RPMI8226 (cell line): Measurements from ENCODE around the gene C11orf58.

Source experiments
- DNase-seq: peaks from one replicate; pipeline ENCODE4 v3.0.0-alpha.2; 2015

The C11orf58 gene

DNA sequence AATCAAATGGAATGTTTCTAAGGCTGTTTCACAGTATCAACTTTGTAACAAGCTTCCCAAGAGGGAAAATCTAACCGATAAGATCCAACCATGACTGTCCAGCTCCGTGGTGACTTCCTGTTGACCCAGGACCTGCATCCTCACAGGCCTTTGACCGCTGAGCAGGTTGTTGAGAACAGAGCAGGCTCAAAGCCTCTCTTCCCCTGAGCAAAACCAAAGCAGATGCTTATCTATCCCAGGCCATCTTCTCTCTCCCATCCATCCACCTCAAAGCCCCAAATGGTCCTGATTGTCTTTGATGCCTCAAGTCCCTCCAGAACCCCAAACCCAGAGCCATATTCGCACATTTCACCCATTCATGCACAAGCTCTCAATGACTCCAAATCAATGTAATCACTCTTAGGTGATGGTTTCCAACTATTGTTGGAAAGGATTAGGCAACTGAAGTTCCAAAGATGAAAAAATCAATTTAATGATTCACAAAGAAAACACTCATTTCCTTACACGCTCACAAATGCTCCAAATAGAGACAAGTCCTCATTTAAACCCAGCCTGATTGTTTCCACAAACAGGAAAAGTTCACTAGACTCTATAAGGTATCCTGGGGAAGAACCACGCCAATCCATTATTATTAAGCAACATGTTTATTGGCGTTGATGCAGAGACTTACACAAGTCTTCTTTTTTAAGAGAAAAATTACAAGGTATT lies 48.7 kb downstream of the C11orf58 start:
- no peak for DNase-seq

DNA sequence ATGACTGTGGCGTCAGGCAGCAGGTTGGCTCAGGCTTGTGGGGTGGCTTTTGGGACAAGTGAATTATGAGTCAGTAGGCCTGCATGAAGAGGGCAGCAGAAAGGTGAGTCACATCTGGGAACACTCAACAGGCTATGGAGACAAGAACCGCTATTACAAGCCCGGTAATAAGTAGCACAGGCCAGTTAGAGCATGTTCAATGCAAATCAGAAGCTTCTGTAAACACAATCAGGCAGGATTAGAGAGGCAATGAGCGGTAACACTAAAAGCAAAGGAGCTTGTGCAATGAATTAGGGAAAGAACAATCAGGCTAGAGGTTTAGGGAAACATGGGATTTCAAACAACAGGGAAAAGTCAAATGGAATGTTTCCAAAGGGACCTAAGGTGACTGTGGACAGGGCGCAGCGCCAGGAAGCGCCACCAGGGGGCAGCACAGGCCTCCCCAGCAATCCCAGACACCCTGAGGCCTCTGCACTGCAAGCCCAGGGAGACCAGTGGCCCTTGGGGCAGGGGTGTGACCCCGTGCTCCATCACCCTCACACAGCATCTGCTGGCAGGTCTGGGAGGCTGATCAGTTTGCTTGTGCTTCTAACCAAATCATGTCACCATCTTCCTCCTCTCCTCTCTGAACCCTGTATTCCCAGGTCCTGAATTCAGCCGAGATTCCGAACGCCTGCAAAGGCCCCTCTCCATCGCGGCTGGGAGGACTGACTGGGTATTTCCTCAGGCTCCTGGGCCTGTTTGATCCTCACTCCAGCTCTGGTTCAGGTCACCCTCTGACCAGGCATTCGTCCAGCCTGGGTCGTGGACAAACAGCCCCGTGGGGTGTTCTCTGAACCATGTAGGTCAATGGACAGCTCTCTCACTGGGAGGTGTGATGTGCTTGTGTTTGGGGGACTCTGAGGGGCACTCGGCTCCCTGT lies 50.0 kb downstream of the C11orf58 start:
- DNase-seq: peak; percentile 46

DNA sequence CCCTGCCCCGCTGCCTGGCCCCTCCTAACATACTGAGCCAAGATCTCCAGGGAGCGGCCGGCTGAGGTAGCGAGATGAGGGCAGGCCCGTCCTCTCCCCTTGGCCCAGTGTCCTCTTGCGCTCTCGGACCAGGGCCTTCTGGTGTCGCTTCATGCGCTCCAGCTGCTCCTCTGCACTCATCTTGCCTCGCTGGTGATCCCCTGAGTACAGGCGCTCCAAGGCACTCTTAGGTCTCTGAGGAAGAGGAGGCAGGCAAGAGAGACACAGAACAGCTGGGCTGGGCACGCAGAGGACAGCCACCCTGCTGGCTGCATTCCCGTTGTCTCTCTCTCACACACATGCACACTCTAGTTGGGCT lies 50.6 kb downstream of the C11orf58 start:
- no peak for DNase-seq

DNA sequence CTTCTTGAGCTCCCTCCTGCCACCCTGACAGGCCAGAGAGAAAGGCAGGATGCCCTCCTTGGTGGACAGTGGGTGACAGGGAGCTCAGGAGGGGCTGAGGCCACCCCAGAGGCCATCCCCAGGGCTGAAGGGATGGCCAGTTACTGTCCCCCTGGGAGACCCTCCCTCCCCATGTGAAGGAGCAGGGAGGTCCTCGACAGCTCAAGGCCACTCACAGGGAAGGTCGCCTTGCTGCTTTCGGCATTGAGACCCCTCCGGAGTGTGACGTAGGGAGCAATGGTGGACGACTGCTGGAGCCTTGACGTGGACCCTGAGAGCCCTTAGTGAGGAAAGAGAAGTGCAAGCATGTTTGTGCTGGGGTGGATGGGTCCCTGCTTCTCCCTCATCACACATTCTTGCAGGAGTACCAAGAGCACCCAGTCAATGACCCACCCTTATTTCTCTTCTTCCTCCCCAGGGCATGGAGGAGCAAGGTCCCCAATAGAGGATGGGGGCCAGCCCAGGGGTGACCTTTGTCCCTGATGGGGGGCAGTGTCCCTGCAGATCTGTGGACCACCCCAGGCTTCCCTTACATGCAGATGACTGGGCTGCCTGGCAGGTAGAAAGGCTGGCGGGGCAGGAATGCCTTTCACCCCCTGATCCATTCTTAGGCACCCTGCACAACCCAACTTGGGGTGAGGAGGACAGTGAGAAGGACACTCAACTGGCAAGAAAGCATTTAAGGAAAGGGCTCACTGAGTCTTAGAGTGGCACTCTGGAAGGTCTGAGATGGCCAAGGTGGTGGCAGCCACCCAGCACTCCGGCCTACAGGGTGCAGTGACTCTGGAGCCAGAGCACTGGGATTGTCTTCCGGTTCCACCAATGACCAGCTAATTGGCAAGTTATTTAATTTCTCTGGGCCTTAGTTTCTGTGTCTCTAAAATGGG lies 51.4 kb downstream of the C11orf58 start:
- DNase-seq: no peak

DNA sequence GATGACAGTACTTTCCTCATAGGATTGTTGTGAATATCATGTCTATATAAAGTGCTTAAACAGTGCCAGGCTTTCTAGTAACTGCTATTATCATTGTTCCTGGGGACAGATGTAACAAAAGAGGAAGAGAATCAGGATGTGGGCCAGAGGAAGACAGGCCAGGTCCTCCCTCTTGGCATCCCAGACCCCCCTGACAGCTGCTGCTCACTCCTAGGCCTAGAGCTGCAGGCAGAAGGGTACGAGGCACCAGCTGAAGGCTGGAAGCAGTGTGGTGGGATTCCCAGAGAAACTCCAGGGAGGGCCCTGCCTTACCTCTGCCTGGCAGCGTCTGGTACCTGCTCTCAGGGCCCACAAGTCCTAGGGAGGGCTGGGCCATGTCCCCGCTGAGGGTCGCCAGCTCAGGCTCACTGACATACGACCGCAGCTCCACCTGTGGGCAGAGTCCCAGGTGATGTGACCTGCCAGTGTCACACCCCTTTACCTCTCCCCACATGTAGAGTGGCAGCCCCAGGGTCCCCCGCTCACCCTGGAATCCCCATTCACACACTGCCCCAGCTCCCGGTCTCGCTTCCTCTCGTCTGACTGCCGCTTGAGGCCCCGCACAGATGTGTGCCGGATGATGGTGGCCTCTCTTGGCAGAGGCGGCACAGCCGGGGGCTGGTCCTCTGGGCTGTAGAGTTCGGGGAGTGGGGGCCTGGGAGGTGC lies 52.2 kb downstream of the C11orf58 start:
- no peak for DNase-seq

DNA sequence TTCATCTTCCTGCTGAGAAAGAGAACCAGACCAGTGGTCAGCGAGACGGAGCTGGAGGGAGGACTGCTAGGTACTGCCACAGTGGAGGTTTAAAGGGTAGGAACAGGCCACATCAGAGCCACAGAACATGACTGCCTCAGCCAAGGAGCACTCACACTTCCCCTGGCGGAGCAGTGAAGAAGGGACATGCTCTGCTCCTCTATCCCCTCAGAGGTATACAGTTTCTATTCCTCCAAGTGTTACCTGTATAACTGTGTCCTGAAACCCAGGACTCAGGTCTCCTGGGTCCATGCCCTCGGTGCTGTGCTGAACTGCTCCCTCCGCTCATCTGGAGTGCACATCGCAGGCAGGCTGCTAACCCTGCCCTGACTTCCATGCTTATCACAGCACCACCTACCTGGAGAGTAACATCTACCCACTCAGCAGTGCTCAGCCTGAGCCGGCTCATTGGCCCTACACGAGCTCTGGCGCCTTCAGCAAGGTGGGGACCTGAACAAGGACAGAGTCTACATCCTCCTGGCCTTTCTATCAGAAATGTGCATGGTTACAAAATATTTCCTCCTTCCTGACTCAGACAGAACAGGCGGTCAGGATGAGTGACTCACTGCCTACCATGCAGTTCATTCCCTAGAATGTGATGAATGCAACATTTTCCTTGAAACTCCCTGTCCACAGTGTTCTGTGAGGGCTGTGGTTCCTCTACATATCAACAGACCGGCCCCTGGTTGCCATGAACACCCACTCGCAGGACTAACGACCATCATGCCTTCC lies 52.9 kb downstream of the C11orf58 start:
- no peak for DNase-seq

DNA sequence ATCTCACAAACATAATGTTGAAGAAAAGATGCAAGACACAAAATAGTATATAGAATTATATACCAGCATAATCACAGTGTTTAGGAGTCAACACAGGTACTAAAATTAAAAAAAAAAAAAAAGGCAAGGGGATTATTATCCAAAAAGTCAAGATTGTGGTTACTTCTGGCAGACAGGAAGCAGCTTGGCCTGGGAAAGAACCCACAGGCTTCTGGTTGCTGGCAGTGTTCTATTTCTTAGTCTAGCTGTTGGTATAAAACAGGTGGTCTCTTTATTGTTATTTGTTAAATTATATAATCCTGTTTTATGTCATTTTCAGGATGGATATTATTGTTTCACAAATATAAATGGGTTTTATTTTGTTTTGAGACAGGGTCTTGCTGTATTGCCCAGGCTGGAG lies 54.0 kb downstream of the C11orf58 start:
- DNase-seq: no peak

DNA sequence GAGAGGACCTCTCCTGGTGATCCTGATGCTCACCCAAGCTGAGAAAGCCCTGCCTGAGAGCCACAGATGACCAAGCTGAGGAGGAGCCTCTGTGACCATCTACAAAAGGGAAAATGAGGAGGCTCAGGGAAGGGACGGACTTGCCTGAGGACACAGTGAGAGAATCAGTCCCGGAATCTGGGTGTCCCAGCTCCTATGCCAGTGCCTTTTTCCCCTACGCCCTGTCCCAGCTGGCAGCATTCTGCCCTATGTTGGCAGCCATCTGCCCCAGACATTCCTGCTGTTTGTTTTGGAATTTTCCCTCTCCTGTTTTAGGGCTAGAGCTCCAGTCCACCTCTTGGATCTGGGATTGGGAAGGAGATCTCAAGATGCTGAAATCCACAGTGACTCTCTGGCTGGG lies 54.6 kb downstream of the C11orf58 start:
- DNase-seq: no peak

DNA sequence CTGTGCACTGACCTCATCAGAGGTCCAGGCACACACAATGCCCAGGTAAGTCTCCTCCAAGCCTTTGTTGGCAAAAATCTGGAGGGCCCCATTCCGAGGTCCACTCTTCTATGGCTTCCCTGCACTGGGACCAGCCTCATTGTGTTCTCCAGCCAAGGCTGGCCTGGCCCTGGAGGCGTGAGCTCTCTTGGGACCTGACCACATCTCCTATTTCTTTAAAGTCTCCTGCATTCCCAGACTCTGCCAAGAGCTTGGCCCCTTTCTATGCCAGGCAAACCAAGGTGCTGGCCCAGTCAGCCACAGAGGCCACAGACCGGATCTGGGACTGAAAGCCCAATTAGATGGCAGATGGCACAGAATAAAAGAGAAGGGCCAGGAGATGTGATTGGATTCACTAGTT lies 55.1 kb downstream of the C11orf58 start:
- no peak for DNase-seq

DNA sequence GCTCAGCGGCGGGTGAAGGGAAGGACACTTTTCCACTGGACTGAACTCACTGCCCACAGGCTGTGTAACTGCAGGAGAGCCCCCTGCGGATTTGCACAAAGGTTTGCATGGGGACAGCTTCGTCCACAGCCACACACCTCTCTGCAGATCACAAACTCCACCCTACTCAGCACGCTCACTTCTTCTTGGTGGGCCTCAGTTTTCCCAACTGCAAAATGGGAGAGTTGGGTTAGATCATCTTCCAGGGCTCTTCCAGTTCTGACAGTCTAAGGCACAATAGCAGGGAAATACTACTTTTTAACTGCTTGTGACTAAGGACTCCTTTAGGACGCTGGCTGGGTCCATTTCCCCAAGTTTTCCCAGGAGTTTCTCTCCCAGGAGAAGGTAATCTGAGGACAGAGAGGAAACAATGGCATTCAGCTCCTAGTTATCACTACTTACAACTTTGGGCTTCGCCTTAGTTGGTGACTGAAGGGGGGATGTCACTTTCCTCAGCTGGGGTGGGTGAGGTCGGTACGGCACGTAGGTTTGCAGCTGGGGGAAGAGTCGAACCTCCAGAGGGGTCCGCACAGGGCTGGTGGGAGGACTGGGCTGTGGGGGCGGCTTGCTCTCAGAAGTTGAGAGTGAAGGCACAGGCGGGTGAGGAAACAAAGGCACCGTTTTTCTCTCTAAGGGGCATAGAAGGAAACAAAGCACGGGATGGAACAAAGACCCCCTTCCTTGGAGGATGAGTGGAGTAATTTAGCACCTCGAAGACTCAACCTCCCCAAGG lies 55.8 kb downstream of the C11orf58 start:
- DNase-seq: no peak

DNA sequence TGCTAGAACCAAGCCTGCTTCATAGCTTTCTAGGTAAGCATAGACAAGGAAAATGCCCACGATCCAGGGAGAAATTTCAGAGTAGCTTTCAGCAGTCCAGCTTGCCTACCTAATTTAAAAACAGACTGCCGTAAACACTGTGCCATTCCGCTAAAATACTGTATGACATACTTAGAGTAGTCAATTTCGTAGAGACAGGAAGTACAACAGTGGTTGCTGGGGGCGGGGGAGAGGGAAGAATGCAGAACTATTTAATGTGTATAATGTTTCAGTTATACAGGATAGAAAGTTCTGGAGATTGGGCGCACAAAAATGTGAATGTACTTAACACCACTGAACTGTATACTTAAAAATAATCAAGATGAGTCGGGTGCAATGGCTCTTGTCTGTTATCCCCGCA lies 56.7 kb downstream of the C11orf58 start:
- no peak for DNase-seq

DNA sequence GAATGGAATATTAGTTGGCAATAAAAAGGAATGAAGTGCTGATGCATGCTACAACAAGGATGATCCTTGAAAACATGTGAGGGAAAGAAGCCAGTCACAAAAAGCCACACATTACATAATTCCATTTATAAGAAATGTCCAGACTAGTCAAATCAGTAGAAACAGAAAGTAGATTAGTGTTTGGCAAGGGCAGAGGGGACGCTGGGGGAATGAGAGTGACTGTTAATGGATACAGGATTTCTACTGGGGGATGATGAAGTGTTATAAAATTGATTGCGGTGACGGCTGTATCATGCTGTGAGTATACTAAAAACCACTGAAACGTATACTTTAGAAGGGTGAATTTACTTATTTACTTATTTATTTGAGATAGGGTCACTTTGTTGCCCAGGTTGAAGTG lies 57.9 kb downstream of the C11orf58 start:
- DNase-seq: no peak

DNA sequence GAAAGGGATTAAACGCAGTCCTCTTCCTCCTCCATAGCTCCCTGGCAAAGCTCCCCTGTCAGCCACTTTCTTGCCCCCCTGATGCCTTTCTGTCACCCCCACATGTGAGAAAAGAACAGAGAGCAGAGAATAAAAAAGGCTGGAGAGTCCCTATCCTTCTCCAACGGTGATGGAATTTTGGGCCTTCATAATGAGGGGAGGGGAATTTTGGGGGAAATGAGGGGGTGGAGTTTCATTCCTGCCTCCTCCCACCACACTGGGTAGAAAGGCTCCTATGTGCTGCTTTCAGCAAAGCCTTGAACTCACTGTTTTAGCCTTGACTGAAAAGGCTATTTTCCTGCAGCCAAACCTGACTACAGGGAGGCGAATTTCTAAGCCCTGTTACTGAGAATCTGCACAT lies 59.3 kb downstream of the C11orf58 start:
- no peak for DNase-seq

DNA sequence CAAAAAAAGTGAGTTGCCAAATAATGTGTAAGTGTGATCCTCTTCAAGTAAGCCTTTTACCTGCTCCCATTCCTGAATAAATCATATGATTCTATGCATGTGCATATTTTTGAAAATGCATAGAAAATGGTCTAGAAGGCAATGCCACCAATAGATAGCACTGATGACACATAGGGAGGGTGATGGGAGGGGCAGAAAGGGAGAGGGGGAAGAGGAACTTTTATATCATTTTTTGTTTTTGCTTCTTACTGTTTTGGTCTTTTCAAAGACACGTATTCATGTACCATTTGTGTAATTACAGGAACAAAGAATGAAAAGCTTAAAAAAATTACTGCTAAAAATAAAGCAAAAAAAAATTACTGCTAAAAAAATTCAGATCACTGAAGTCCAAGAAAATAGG lies 60.8 kb downstream of the C11orf58 start:
- DNase-seq: no peak

DNA sequence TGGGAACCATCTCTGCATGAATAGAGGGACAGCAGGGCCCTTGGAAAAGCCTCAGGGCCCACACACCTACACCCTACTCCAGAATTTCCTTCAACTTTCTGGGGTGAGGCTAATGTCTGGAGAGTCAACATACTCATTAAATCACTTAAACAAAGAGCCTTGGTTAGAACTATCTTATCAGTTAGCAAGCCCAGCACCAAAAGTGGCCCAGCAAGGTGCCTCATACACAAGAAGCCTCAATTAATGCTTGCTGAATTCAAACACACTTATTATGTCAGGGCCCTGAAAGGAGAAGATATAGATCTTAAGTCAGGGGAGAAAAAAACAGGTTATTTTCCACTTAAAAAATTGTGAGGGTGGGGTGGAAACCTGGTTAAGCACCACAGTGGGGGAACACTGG lies 61.4 kb downstream of the C11orf58 start:
- no peak for DNase-seq

DNA sequence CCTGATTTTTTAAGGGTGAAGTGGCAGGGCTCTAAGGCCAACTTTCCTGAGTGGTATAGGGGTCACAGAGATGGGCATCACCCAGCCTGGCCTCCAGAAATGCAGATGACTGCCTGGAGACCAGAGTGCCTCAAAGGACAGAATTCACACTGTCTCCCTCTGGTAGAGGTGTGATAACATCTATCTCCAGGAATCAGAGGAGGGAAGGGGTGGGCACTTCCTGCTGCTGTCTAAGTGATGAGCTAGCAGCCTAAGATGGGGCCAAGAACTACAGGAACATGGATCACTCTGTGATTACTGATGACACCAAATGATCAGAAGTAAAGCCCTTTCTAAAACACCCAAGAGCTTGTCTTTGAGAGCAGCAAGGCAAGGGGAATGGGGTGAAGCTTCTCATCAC lies 61.9 kb downstream of the C11orf58 start:
- DNase-seq: no peak

DNA sequence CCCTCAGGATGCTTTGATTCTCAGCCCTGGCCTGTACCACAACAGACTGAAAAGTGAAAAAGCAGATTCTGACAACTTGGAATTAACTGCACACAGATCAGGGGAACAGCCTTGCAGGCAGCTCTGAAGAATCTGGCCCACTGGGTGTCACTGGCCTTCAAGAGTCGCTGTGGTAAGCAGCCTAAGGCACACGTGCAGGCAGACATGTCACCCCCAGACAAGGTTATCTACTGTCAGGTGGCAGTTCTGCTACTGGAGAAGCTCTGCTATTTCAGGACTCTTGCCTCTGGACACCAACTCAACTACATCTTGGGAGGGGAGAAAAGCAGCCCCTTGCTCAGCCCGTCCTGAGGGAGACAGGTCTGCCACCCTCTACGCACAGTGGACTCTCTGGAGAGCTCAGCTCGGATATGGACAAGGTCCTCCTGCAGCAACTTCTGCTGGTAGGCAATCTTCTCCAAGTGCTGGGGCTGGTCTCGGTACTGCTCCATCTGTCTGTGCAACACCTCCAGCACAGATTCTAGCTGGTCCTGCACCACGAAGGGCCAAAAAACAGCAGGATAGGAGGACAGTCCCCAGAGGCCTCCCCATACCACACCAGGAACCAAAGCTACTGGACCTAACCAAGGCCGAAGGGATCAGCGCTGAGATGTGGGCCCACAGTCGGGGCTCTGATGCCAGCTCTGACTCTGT lies 63.0 kb downstream of the C11orf58 start:
- DNase-seq: no peak

DNA sequence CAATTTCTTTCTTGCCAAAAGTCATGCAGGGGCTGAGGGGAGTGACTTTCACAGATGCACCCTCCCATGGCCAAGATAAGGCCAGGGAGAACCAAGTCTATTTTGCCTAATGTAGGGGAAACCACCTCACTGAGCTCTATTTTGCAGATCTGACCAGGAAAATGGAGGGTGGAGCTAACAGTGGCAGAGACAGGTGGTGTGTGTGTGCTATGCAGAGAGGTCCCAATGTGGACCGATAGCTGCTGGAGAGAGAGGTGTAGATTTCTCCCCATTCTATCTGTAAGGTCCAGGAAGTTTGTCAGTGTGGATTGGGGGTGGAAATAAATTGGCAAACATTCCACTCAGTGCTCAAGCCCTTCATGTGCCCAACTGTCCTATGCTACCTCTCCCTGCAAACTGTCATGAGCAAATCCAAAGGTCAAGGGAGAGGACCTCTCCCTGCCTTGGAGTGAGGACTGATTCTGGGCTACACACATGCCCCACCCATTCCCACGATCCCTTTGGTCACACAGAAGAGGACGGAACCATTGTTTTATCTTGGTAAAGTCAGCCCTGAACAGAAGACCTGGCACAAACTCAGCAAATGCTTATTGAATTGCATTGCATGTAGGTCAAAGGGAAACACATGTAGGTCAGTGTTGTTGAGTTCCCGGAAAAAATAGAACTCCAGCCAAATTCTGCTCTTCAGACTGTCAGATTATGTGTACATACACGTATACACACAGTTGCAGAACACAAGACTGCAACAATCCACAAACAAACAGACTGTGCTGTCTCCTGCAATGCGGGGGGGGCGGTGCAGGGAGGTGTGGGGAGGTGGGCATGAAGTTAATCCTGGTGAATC lies 65.9 kb downstream of the C11orf58 start:
- no peak for DNase-seq

DNA sequence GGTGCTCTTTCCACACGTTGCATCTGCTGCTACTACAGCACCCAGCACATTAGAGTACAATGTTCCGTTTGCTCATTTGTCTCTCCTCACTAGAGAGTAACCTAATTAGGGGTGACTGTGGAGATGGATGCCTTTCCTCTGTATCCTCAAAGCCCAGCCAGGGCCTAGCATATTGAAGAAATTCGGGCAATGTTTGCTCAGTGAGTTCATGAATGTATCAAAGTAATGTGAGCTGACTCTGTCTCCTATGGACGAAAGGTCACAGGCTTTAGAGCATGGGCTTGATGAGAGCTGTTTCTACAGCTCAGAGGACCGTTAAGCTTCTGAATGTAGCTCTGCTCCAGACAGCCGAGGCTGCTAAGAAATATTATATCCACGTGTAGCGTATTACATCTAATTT lies 67.5 kb downstream of the C11orf58 start:
- DNase-seq: no peak
